Measurements from ENCODE around the gene GCK.

The GCK gene

DNA sequence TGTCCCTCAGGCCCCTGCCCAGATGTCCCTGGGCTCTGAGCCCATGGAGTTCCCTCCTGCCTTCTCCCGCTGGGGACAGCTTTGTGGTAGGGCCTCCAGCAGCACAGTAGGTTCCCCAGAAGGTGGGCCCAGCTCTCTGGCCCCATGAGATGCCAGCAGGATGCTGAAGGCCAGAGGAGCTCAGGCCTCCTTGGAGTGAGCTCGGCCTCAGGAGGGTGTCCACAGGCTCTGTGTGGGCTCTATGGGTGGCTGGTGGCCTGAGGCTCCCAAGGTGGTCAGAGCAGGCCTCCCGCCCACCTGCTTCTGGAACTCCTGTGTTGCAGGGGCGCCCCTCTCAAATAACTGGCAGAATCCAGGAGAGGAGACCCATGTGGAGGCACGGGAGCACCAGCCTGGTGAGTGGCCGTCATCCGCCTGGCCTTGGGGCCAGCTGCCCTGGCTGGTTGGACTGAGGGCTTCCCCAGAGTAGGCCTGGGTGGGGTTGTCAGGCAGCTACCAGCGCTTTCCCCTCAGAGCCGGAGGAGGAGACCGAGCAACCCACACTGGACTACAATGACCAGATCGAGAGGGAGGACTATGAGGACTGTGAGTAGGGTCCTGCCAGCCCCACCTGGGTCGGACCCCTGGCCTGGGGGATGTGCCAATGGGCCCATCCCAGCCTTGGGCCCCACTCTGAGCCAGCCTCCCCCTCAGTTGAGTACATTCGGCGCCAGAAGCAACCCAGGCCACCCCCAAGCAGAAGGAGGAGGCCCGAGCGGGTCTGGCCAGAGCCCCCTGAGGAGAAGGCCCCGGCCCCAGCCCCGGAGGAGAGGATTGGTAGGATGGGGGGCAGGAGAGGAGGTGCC lies 81.9 kb downstream of the GCK start:
- in situ Hi-C loops (cut with MboI; ENCODE audit: low sequenced_read_pairs) = no loop called here

DNA sequence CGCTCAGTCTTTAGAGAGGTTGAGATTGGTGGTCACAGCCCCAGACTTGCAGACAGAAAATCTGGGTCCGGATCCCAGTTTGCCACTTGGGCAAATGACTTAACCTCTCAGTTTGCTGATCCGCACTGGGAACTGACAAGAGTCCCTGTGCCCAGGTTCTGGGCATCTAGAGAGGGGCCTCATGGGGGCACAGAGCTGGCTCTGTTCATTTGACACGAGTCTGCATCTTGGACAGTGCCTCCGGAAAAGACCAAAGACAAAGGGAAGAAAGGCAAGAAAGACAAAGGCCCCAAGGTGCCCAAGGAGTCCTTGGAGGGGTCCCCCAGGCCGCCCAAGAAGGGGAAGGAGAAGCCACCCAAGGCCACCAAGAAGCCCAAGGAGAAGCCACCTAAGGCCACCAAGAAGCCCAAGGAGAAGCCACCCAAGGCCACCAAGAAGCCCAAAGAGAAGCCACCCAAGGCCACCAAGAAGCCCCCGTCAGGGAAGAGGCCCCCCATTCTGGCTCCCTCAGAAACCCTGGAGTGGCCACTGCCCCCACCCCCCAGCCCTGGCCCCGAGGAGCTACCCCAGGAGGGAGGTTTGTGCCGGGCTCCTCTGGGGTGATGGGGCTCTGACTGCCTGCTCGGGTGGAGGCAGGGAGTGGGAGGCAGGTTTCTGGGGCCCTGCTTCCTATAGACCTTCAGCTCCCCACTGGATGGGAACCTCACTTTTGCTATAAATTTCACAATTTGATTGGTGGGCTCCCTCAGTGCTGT lies 82.8 kb downstream of the GCK start:
- in situ Hi-C loops (cut with MboI; ENCODE audit: low sequenced_read_pairs) = no loop called here

DNA sequence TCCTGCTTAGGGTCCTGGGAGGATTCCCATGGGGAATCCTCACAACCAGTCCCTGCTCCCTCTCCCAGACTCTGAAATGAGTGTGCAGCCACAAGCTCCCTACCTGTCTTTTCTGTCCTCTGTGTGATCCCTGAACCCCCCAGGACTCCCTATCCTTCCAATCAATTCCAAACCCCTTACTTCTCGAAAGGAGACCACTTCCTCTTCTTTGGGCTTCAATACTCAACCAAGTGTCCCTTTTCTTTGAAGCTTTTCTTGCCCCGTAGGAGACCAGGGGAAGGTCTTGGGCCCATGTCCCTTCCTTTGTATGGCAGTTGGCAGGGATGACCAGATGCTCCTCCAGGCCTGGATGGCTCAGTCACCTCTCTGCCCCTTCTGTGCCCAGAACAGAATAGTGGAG lies 83.4 kb downstream of the GCK start:
- in situ Hi-C loops (cut with MboI; ENCODE audit: low sequenced_read_pairs) = no loop called here

DNA sequence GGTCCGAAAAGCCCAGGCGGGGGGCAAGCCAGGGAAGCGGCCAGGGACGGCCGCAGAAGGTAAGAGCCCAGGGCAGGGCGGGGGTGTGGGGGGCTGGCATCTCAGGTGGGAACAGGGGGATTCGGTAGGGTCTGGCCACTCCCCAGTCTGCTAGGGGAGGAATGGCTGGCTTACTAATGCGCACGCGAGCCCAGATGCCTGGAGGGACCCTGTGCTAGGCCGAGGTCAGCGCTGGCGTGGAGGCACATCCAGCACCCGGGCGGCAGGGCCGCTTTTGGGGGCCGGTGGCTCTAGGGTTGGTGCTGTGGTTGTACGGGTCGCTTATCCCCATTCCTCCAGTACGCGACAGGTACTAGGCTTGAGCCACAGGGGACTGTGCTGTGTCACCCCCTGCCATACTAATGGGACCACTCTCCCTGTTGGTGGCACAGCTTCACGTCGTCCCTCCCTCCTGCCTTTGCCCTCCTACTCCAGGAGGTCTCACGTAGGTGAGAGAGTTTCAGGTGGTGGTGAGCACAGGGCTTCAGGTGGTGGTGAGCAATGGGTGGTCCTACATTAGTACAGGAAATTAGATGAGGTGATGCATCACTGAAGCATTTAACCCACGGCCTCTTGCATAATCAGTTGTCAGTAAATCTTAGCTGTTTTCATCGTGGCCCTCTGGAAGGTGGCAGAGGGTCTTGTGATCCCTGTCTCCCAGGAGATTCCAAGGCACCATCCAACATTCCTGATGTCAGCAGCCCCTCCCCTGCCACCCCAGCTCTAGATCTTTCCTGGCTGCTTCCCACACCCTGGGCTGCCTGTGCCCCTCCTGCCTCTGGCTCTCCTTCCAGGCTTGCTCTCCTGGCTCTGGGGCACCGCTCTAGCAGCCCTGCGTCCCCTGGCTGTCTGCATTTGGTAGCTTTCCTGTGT lies 84.1 kb downstream of the GCK start:
- in situ Hi-C loops (cut with MboI; ENCODE audit: low sequenced_read_pairs) = no loop called here

DNA sequence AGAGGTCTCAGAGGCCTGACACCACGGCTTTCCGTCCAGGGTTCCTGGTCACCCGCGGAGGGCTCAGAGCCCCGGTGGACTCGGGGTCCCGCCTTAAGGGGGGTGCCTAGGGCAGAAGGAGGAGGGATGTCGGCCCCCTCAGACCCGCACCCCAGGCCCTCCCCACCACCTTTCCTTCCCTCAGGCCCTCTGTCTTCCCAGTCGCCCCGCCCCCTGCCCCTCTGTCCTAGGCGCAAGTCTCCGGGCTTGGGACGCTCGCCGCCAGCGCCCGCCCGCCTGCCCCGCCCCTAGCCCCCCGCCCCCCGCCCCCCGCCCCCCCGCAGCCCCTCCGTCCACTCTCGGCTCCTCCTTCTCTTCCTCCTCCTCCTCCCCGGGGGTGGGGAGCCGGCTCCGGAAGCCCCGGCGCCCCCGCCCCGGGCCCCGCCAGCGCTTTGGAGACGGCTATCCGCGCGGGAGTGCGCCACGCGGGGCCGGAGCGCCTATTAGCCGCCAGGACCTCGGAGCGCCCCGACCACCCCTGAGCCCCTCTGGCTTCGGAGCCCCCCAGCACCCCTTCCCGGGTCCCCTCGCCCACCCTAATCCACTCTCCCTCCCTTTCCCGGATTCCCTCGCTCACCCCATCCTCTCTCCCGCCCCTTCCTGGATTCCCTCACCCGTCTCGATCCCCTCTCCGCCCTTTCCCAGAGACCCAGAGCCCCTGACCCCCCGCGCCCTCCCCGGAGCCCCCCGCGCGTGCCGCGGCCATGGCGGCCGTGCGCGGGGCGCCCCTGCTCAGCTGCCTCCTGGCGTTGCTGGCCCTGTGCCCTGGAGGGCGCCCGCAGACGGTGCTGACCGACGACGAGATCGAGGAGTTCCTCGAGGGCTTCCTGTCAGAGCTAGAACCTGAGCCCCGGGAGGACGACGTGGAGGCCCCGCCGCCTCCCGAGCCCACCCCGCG lies 85.0 kb downstream of the GCK start, which contains the start of gene AEBP1:
Gene AEBP1, plus strand, starts transcription at position 423 of the 937 bp plus-strand sequence. Its CDS starts 321 bp downstream, at position 744.
- in situ Hi-C loops (cut with MboI; ENCODE audit: low sequenced_read_pairs) = no loop called here

DNA sequence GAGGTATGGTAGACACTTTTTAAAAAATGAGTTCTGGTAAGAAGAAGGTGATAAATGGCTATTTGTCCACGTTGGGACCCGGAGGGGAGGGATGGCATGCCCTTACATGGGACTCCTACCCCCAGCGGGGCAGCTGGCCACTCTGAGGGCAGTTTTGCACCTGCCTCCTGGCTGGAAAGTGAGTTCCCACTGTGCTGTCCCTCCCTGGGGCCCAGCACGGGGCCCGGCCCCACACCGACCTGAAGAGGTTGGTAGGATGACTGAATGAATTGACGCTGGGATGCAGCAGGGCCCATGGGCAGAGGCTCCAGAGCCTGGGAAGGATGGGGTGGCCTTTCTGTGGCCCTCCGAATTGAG lies 85.7 kb downstream of the GCK start:
- in situ Hi-C loops (cut with MboI; ENCODE audit: low sequenced_read_pairs) = no loop called here

DNA sequence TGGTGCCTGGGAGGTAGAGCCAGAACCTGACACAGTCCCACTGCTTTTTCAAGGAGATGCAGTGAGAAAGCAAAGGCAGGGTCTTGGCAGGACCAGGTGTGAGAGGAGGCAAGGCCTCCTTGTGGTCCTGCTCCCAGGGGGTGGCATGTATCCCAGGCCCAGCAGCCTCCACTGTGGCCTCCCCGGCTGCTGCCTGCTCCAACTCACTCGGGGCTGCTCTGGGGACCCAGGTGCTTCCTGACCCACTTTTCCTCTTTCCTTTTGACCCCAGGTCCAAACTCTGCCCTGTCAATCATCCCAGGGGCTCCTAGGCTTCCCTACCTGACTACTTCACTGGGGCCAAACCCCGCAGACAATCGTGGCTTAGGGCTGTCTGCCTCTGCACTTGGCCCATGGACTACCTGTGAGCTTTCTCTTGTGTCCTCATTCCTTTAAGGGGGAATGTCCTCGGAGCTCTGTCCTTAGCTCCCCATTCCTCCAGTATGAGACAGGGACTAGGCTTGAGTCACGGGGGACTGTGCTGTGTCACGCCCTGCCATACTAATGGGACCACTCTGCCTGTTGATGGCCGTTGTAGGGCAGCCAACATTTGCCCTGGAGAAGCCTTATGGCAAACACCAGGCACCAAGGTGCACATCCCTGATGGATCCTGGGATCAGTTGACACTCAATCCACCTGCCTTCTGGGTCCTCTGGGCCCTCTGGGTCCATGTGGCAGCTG lies 86.2 kb downstream of the GCK start:
- in situ Hi-C loops (cut with MboI; ENCODE audit: low sequenced_read_pairs) = no loop called here

DNA sequence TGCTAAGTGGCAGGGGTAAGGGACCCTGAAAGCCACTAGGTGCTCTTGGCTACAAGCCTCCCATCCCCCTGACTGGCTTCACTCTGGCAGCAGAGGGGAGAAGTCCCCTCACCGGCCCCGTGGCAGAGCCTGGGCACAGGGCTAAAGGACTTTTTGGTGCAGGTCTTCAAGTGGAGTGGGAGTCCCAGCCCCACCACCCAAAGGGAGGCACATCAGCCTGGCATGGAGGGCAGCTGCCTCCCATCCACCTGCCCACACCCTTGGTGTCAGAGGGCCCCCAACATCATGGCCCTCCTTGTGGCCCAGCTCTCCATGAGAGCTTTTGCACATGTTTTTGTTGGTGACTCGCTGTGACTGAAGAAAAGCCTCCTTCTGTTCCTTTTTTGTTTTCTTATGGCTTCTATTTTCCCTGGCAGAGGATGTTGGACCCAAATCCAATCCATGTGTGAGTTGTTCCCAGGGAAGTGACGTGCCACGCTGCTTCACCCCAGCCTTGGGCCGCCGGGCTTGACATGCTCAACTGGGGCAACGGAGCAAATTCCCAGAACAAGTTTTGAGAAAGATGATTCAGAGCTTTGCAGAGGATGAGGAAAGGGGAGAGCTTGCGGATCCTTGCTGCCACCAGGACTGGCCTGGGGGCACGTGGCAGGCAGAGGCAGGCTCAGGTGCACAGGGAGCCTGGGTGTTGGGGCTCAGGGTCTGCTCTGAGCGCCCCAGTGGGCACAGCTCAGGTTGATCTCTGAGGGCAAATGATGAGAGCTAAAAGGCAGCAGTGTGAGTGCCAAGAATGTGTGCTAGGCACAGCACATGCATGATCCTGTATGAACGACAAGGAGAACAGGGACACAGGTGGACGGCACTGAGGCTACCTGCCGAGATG lies 87.0 kb downstream of the GCK start:
- in situ Hi-C loops (cut with MboI; ENCODE audit: low sequenced_read_pairs) = no loop called here

DNA sequence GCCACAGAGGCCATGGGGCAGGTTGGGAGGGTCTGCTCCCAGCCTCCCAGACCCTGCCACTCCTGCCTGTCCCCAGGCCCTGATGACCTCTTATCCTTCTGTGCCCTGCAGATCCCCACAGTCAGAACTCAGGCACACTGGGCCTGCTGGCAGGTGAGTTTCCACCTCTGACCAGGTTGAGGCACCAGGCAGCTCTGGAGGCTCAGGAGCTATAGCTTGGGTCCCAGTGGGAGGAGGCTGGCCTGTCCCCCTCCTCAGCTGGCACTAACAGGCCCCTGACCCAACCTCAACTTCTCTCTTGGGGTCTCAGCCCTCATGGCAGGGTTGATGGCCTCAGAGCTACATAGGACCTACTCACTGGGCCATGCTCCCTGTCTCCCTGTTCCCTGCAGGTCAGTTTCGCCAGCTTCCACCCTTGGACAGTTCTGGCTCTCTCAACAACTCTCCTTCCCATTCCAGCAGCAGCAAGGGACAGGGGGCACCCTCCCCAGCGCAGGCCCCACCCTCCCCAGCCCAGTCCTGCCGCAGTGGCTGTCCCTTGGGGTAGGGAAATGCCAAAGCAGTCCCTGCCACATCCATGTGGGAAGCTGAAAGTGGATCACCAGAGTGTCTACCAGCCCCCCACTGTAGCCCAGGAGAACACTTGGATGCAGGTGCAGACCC lies 87.8 kb downstream of the GCK start:
- in situ Hi-C loops (cut with MboI; ENCODE audit: low sequenced_read_pairs) = no loop called here

DNA sequence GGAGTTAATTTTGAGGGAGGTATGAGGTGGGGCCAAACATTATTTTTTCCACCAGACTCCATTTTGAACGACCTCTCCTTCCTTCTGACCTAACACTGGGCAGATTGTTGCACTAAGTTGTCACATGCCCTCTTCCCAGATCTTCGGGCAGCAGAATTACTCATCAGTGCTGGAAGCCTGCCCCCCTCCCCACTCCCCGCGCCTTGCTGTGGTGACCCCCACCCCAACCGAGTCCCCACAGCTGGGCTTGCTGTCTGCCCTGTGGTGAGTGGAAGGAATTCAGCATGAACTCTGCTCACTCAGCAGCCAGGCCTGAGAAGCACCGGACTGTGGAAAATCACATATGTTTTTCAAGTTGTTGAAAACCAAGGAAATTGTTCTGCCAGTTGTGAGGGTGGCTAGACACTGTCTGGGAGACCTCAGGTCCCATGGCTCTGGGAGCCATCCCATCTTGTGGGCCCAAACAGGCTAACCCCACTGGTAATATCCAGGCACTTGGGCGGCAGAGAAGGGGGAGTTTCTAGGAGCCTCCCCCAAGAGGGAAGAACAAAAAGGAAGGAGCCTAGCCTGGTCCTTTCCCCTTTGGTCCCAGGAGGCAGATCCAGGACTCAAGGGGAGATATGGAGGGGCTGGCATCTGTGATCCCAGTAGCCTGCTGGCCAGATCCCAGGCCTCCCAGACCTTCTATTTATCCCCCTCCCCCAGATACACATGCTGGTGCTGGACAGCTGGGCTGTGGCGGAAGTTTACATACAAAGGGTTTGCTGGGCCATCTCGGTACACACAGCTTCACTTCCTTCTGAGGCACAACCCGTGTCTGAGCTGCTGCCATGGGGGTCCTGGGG lies 88.6 kb downstream of the GCK start:
- in situ Hi-C loops (cut with MboI; ENCODE audit: low sequenced_read_pairs) = no loop called here

DNA sequence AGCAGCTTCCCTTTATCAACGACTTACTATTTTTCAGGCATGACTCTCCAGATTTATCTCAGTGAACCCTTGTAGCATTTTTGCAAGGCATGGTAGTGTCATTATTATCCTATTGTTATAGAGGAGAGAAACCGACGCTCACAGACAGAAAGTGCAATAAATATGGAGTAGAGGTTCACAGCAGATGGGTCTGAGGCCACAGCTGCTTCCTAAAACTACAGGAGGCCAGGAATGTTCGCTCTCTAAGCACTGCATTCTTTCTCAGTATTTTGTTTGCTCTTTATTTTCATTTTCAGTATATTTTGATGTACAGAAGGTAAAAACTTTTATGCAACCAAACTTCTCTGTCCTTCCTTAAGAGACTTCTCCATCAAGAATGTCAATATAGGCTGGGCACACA lies 89.6 kb downstream of the GCK start:
- in situ Hi-C loops (cut with MboI; ENCODE audit: low sequenced_read_pairs) = no loop called here

DNA sequence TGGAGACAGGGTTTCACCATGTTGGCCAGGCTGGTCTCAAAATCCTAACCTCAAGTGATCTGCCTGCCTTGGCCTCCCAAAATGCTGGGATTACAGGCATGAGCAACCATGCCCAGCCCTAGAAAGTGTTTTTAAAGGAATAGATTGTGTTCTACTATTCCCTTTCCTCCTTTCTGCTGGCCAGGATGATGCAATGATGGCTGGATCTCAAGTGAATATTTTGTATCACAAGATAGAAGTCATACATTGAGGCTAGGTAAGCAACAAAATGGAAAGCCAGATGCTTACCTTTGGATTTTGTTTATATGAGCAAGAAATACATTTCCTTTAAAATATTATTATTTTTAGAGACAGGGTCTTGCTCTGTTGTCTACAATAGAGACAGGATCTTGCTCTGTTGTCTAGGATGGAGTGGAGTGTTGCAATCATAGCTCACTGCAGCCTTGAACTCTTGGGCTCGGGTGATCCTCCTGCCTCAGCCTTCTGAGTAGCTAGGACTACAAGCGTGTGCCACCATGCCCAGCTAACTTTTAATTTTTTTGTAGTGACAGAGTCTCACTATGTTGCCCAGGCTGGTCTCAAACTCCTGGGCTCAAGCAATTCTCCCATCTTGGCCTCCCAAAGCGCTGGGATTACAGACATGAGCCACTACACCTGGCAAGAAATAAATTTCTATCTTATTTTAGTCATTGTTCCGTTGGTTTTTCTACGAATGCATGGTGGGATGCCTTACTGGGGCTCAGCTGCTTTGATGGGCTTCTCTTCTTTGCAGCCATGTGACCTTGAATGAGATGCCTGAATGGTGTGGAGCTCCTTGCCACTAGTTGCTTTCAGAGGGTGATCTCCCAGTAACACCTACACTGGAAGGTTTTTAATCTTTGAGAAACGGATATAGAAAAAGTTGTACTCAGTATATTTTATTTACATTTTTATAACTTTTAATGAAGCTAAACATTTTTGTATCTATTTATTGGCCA lies 90.9 kb downstream of the GCK start:
- in situ Hi-C loops (cut with MboI; ENCODE audit: low sequenced_read_pairs) = no loop called here

DNA sequence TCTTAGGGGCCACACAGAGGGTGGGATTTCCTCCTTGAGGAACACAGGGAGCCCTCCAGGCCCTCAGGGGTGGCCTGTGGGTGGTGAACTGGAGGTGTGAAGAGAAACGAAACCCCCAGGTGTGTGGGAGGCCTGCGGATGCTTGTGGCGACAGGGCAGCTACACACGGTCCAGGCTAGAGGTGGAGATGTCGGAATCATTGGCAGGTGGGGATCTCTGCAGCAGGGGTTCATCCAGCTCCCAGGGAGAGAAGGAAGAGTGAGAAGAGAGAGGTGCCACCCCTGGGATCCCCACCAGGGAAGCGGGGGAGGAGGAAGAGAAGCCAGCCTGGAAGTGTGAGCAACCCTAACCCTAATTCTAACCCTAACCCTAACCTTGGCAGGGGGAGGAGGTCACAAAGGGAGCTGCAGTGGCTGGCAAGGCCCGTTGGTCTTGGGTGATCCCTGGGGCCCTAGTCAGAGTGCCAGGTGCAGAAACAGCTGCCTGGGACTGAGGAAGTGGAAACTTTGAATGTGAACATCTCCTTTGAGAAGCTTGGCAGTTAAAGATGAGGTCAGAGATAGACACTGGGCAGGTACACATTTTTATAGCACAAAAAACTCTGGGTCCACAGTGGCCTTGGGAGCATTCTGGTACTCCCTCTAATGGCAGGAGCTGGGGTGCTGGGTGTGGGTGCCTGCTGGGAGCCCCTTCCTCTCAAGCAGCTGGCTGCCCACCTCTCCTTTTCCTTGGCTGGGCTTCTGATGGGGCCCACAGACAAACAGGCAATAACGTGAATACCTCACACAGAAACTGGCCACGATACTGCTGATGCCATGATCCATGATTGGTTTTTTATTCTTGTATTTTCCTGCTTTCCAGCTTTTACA lies 91.9 kb downstream of the GCK start:
- in situ Hi-C loops (cut with MboI; ENCODE audit: low sequenced_read_pairs) = no loop called here

DNA sequence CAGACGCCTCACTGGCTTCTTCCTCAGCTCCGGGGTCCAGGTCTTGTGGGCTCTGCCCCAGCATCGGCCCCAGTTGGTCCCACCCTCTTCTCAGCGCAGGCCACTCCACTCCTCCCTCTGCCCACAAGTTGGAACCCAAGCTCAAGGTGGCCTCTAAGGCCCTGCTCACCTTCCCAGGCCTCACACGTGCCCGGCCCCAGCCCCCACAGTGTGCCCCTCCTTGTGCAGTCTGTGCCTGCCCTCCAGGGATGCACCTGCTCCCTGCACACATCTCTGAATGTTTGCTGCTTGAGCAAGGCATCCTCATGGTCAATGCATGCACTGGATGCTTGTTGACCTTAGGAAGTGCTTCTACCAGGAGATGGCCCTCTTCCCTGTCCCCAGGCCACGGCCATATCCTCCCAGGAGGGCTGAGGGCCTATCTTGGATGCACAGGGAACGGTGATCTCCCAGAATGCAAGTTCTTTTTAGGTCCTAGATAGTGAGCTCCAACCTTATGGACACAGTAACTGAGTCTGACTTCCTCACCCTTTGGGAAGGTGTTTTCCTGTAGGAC lies 92.8 kb downstream of the GCK start:
- in situ Hi-C loops (cut with MboI; ENCODE audit: low sequenced_read_pairs) = no loop called here

DNA sequence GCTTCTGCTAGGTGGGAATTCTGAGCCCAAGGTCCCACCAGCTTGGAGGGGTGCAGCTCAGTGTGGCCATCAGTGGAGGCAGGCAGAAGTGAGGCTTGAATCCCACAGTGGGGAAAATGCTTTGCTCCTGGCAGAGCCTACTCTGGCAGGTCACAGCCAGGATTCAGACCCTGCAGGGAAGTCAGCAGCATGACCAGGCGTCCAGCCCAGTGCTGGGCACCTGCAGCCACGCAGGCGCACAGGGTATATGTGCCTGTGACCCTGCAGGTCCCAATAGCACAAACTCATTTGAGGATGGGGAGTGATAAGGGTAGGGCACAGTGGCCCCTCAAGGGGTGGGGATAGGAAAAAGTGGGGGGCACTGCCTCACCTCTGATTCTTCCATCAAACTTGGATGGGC lies 93.5 kb downstream of the GCK start:
- in situ Hi-C loops (cut with MboI; ENCODE audit: low sequenced_read_pairs) = no loop called here

Data from hTERT RPE-1 (cell line).